Right atrium auricular region (tissue), 2 donors: ENCODE measurements around the gene MED20. TPM values are rescaled to one million over a fixed set of nuclear protein-coding genes. Genes with fewer than 3 reads are reported as not detected.

Experiments
- DNase-seq: peaks from one replicate; pipeline ENCODE4 v3.0.0-alpha.2; 2019; ENCODE audit warnings: low spot score
- H3K27ac ChIP-seq, 2 donors: fragments of 200-600 bp; sonication (generic); 1 replicate in 1 of 2; 2 replicates in 1 of 2; pipeline ENCODE4 v1.5.1; 2016 to 2019
- H3K27me3 ChIP-seq, 2 donors: fragments of 200-600 bp; sonication (generic); one replicate each; pipeline versions ENCODE4 v1.5.1 to v1.6.0; 2017 to 2019
- H3K36me3 ChIP-seq: fragments of 200-600 bp; sonication (generic); one replicate; pipeline ENCODE4 v1.5.1; 2016
- H3K4me1 ChIP-seq, 2 donors: fragments of 200-600 bp; sonication (generic); one replicate each; pipeline versions ENCODE4 v1.5.1 to v1.6.0; 2017 to 2019
- H3K4me3 ChIP-seq, 2 donors: fragments of 200-600 bp; sonication (generic); 1 replicate in 1 of 2; 2 replicates in 1 of 2; pipeline ENCODE4 v1.5.1; 2017 to 2019; ENCODE audit warnings: mild to moderate bottlenecking in 1 of 2, moderate library complexity in 1 of 2
- H3K9me3 ChIP-seq, 2 donors: fragments of 200-600 bp; sonication (generic); one replicate each; pipeline ENCODE4 v1.5.1; 2019
- total RNA-seq, 2 donors: library from RNA; depleted of rRNA; stranded (reverse); fragments of >200 nt; gene quantifications; one replicate each; pipeline ENCODE4 v1.1.0, GENCODE V29; 2016
- TF ChIP-seq, protein P1 (sequence below), 2 donors: fragments of 200-600 bp; sonication (generic); IDR thresholded peaks; one replicate each; pipeline ENCODE4 v1.5.1; 2019; ENCODE audit warnings: antibody characterized with exemption in 2 of 2

Gene MED20
- total RNA-seq, 2 donors from 2014 or later: 8.6 to 8.8 TPM

GRCh38 chr6:41895300-41896233 lies 25.4 kb downstream of the MED20 start, which contains the start of gene USP49:
Gene USP49, minus strand, starts transcription at chr6:41895375. Its CDS starts 88,392 bp downstream, at chr6:41806983.
- peak within 1 kb of the TSS; percentile 69 to 72 for H3K4me3 ChIP-seq
- TF ChIP-seq, protein P1, sequence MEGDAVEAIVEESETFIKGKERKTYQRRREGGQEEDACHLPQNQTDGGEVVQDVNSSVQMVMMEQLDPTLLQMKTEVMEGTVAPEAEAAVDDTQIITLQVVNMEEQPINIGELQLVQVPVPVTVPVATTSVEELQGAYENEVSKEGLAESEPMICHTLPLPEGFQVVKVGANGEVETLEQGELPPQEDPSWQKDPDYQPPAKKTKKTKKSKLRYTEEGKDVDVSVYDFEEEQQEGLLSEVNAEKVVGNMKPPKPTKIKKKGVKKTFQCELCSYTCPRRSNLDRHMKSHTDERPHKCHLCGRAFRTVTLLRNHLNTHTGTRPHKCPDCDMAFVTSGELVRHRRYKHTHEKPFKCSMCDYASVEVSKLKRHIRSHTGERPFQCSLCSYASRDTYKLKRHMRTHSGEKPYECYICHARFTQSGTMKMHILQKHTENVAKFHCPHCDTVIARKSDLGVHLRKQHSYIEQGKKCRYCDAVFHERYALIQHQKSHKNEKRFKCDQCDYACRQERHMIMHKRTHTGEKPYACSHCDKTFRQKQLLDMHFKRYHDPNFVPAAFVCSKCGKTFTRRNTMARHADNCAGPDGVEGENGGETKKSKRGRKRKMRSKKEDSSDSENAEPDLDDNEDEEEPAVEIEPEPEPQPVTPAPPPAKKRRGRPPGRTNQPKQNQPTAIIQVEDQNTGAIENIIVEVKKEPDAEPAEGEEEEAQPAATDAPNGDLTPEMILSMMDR (IDR thresholded peaks at IDR 0.05): no peak
- H3K27me3 ChIP-seq: no peaks in the 10 kb centered on the region
- DNase-seq: peak; percentile 82
- no peaks in the 10 kb centered on the region for H3K36me3 ChIP-seq
- H3K27ac ChIP-seq: peak within 1 kb of the TSS; percentile 81 to 84
- no peaks in the 10 kb centered on the region for H3K9me3 ChIP-seq
- H3K4me1 ChIP-seq: peaks cover 0 to 18% of the 10 kb centered on the region in 2 donors

- DNase-seq: no peak
- Histone ChIP-seq H3K4me1 (peaks cover 0 to 18% of the 10 kb centered on the region in 2 donors), H3K36me3 (no peaks in the 10 kb centered on the region), H3K9me3 (no peaks in the 10 kb centered on the region), H3K27me3 (no peaks in the 10 kb centered on the region), H3K27ac (peak overlapping the region; percentile 81 to 84), H3K4me3 (peak overlapping the region; percentile 69 to 72)
- TF ChIP-seq, protein P1 (IDR thresholded peaks at IDR 0.05): no peak
Observed at GRCh38 chr6:41894366-41895299, 26.3 kb downstream of the MED20 start.

DNA sequence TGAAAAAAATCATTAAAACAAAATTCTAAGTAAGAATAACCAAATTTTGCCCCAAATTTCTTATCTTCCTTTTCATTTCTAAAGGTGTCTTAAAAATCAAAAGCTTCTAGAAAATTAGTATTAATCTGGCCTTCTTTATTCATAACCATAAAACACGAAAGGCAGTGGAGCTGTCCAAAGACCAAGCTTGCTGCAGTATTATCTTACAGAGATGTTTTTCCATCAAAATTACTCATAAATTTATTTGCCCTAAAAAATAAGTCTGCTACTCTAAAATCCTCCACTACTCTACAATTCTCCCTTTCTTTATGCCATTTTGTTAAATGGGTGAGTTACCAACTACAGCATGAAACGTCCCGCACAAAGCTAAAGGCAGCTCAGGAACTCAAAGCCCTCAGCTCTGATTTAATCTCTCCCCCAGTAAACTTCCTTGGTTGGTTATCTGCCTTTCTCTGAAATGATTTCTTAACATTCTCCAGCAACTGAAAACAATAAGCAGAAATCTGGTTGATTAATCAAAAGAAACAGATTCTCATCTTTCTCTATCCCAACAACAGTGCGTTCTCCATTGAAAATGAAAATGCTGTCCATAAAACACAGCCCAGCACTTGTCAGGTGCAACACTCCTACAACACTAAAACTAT lies 27.9 kb downstream of the MED20 start:
- TF ChIP-seq, protein P1 (IDR thresholded peaks at IDR 0.05): no peak
- H3K4me1 ChIP-seq: peaks cover 0 to 18% of the 10 kb centered on the region in 2 donors
- no peaks in the 10 kb centered on the region for H3K27me3 ChIP-seq
- no peak for DNase-seq
- H3K9me3 ChIP-seq: no peaks in the 10 kb centered on the region
- no peaks in the 10 kb centered on the region for H3K36me3 ChIP-seq
- no peak overlapping the region for H3K4me3 ChIP-seq
- H3K27ac ChIP-seq: no peak overlapping the region

DNA sequence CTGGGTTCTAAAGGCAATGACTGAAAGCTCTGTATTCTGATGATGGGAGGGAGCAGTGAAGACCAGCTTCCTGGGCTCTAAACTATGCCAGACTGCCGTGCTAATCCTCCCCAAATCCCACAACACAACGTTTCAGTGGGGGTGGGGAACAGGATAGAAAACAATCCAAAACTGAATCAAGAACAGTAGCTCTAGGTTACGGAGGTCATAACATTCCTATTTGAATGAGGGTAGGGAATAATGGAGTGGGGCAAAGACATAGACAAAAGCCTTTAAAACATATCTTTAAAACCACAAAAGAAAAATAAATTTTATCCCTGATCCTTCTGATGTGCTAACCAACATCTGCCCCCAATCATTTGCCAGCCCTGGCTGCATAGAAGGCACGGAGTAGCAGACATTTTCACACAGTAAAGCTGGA lies 33.6 kb downstream of the MED20 start:
- Histone ChIP-seq H3K4me3 (no peak overlapping the region), H3K9me3 (no peaks in the 10 kb centered on the region)
- no peak for DNase-seq

DNA sequence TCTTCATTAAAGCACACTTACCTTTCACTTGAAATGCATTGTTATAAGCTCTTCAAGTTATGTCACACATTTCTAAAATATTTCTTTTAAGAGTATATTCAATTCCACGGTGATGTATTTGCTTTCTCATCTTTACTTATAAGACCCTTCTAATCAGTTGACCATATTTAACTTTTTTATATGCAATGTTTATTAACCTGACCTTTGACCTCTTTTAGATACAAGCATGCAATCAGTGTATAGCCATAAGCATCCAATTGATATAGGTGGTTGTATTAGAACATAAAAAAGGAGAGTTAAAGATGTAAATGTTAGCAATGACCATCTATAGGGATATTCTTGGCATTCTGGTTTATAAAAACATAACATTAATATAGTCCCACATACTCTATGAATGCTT lies 35.0 kb downstream of the MED20 start:
- no peaks in the 10 kb centered on the region for H3K9me3 ChIP-seq
- no peaks in the 10 kb centered on the region for H3K36me3 ChIP-seq
- H3K27me3 ChIP-seq: no peaks in the 10 kb centered on the region
- H3K4me1 ChIP-seq: no peaks in the 10 kb centered on the region
- no peak overlapping the region for H3K27ac ChIP-seq
- TF ChIP-seq, protein P1 (IDR thresholded peaks at IDR 0.05): no peak
- H3K4me3 ChIP-seq: no peak overlapping the region
- DNase-seq: no peak

More for the DNA sequence above, 33.6 kb downstream of the MED20 start:
- TF ChIP-seq, protein P1 (IDR thresholded peaks at IDR 0.05): no peak
- H3K27ac ChIP-seq: no peak overlapping the region
- H3K27me3 ChIP-seq: no peaks in the 10 kb centered on the region
- H3K4me1 ChIP-seq: no peaks in the 10 kb centered on the region
- H3K36me3 ChIP-seq: no peaks in the 10 kb centered on the region
